Dedifferentiated amniotic fluid mesenchymal stem cell (primary cell): ENCODE measurements around the gene CCDC196.
"Not testable (repeated sequence)": the region's sequence is repeated elsewhere in the genome, so short reads cannot be mapped to it uniquely, and the experiment has no call there.

Source experiments
- DNase-seq: peaks from one replicate; pipeline ENCODE4 v3.0.0-alpha.2; 2016; ENCODE audit errors: extremely low spot score

Gene CCDC196

DNA sequence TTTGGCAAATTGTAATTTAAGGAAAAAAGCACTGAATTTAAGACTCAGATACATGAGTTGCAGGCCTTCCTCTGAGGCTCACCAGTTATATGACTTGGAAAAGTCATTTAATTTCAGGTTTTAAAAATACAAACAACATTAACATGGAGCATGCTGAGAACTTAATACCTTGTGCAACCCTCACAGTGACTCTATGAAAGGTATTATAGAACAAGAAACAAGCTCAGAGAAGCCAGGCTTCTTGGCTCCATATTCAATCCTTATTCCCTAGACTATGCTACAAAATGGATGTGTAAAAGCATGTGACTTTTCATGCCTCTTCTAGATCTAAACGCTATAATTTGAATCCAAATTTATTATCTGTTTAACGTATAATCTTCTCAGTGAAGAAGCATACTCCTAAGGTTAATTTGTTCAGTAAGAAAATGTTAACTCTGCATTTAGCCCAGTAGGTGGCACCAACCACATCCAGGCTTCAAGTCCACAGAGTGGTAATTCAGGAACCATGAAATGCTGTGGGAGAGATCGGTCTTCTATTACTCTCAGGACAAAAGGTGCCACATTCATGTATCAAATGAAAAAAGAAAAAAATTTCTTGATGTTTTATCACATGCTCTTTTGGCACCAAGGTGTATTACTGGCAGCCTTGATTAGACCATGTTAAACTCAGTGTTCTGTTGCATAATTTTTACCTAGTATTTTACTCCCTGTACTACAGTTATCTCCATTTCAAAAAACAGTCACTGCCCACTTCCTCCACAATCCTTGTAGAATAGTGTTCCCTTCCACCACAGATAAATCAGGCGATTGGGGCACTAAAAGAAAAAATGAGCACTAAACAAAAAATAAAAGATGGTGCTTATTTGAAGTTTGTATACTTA is 9.3 kb downstream of the CCDC196 start:
- DNase-seq, result peak; percentile 68

GRCh38 chr14:66496188-66496807 is 10.1 kb downstream of the CCDC196 start:
- no peak for DNase-seq

DNA sequence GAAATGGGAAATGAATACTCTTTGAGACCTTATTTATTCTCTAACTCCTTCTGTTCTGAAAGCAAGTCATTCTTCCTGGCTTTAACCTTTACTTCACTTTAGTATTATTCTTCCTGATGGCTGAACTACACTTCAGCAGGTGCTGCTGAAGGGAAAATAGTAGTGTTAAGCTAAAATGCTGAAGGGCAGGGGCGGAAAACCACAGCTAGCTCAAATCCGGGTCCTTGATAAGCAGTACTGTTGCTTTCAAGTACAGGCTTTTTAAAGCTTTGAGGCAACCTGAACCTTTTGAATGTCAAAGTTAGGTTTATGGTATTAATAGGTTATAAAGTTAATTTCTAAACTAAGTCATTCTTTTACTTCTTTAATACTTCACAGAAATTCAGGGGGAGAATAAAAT is 10.7 kb downstream of the CCDC196 start:
- DNase-seq, result no peak

DNA sequence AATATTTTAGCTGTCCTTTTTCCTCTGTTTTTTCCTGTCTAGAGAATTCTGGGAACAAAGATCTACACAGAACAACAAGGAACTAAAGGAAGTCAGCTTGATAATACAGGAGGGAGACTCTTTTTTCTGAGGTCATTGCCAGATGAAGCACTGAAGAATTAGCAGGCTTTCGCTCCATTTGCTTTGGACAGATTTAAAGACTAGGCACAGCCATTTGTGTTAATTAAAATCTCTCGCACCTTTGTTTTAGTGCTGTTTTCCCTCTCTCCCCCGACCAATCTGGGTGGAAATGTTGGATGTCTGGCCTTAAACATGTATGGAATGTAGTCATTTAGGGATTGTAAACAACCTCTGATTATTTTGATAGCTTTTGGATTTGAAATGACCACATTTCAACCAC is 12.1 kb downstream of the CCDC196 start:
- DNase-seq, result no peak

DNA sequence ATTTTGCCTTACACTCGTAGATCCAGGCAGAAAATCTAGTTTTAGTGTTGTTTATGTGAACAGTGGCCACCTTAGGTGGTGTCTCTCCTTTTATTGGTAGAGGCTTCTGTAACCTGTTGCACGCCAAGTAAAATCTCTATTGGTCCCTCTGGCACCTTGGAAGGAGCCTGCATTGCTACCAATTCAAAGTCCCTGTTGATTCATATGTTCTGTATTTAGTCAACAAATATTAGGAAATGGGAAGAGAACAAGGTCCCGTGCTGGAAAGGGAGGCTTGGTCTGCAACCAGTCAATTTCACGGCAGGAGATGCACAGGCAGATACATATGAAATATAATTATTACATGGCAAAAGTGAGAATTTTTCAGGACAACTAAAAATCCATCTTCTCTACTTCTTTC is 15.4 kb downstream of the CCDC196 start:
- DNase-seq, result no peak

DNA sequence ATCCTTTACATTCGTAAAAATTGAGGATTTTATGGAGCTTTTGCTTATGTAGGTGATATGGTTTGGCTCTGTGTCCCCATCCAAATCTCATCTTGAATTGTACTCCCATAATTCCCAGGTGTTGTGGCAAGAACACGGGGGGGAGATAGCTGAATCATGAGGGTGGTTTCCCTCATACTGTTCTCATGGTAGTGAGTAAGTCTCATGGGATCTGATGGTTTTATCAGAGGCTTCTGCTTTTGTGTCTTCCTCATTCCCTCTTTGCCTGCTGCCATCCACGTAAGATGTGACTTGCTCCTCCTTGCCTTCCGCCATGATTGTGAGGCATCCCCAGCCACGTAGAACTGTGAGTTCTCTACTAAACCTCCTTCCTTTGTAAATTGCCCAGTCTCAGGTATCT is 16.7 kb downstream of the CCDC196 start:
- DNase-seq, result not testable (repeated sequence)

GRCh38 chr14:66503532-66503931 is 17.4 kb downstream of the CCDC196 start:
- DNase-seq, result no peak

DNA sequence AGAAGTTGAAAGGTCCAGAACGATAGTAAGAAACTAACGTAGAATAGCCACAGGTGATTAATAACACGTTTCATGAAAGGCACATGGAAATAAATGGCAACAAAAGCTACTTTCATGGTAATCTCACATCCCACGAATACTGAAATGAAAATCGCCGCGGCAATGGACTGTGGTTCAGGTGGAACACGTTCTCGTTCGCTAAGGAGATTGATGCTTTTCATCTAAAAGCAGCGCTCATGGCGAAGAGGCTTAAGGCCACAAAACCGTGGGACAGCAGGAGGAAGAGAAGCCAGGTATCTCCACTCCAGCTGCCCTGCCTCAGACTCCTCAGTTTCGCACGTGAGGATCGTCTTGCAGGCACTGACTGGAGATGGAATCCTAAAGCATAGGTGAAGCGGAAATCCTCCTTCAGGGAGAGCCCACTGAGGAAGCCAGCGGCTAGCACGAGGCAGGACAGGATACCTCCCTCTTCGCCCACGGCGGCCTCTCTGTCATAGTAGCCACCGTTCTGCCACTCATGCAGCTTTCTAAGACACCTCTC is 21.1 kb downstream of the CCDC196 start:
- DNase-seq, result peak; percentile 19

- peak; percentile 97 for DNase-seq
Observed at GRCh38 chr14:66507722-66508546, 21.8 kb downstream of the CCDC196 start, which contains the start of gene GPHN. TSS of gene GPHN (plus strand) at chr14:66508147.

GRCh38 chr14:66508547-66508845 is 22.3 kb downstream of the CCDC196 start:
- DNase-seq, result no peak

GRCh38 chr14:66508846-66509621 is 22.9 kb downstream of the CCDC196 start:
- no peak for DNase-seq

GRCh38 chr14:66509874-66510273 is 23.7 kb downstream of the CCDC196 start:
- no peak for DNase-seq

DNA sequence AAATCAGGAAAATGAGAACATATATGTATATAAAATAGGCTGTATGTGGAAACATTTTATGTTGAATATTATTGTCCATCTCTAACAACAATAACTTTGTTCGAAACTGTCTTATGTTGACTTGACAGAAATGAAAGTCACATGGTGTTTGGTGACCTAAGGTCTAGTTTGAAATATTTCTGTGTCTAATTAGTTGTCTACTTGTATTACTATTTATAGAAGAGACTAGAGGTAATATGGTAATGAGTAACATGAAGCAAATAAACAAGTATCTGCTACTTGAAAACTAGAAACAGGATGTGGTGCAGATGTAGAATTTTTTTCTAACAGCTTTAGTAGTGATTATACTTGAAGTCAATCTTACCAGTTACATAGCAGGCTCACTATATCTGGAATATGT is 25.7 kb downstream of the CCDC196 start:
- DNase-seq, result no peak

GRCh38 chr14:66514213-66514612 is 28.0 kb downstream of the CCDC196 start:
- no peak for DNase-seq

GRCh38 chr14:66530526-66530925 is 44.4 kb downstream of the CCDC196 start:
- no peak for DNase-seq

DNA sequence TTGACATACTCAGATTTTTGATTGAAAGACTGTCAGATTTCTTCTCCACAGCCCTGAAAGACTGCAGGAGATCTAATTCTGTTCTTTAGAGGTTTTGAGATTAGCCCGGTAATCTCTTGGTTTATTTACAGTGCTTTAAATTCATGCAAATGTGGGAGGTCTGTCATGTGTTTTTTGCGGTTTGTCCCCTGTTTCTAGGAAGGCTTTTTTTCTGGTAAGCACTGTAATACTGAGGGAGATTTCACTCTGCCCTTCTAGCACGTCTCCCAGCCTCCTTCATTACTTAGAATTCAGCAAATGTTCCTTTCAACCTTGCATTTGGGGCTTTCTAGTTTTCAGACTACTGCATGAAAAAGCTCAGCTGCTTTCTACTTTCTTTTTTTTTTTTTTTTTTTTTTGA is 52.9 kb downstream of the CCDC196 start:
- no peak for DNase-seq

DNA sequence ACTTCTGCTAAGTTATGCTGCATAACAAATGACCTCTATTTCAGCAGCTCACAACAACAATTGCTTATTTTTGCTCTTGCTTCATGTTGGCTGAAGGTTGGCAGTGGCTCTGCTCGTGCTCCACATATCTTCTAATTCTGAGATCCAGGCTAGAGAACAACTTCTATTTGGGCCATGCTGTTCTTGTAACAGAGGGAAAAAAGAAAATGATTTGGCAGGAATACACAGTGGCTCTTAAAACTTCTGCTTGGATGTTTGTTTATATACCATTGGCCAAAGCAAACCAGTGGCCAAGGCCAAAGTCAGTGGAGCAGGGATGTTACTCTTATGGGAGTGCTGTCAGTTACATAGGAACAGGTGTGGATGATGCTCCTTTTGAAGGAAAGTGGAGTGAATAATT is 53.9 kb downstream of the CCDC196 start:
- no peak for DNase-seq

GRCh38 chr14:66541627-66542026 is 55.5 kb downstream of the CCDC196 start:
- no peak for DNase-seq

- no peak for DNase-seq
Observed at GRCh38 chr14:66543996-66544395, 57.8 kb downstream of the CCDC196 start.

GRCh38 chr14:66545191-66545590 is 59.0 kb downstream of the CCDC196 start:
- not testable (repeated sequence) for DNase-seq

DNA sequence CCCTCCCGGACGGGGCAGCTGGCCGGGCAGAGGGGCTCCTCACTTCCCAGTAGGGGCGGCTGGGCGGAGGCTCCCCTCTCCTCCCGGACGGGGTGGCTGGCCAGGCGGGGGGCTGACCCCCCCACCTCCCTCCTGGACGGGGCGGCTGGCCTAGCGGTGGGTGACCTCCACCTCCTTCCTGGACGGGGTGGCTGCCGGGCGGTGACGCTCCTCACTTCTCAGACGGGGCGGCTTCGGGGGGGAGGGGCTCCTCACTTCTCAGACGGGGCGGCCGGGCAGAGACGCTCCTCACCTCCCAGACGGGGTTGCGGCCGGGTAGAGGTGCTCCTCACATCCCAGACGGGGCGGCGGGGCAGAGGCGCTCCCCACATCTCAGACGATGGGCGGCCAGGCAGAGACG is 59.6 kb downstream of the CCDC196 start:
- DNase-seq, result not testable (repeated sequence)
